OCI-LY3 (cell line): Measurements from ENCODE around the gene RPS29.

Experiments used
- H2AFZ ChIP-seq: fragments of 200-600, 300-600 bp; shearing (Covaris generic); 2 replicates; pipeline ENCODE4 v1.6.0; 2014; ENCODE audit warnings: antibody characterized with exemption, low read depth, low read length
- H3K27ac ChIP-seq: fragments of 200-600, 300-600 bp; sonication (generic); 2 replicates; pipeline ENCODE4 v1.5.1; 2014; ENCODE audit warnings: mild to moderate bottlenecking, low read length, moderate library complexity, mixed read lengths
- H3K27me3 ChIP-seq: fragments of 200-600, 300-600 bp; sonication (generic); 2 replicates; pipeline ENCODE4 v1.6.1; 2014; ENCODE audit warnings: low read depth, low read length, mixed read lengths
- H3K36me3 ChIP-seq: fragments of 200-600, 300-600 bp; sonication (generic); replicated peaks from 2 replicates; pipeline ENCODE3; 2014; ENCODE audit warnings: low read depth, low read length, mixed read lengths
- H3K4me1 ChIP-seq: fragments of 300-600, 200-600 bp; sonication (generic); 2 replicates; pipeline ENCODE4 v1.6.1; 2014; ENCODE audit warnings: low read length, mixed read lengths
- H3K4me2 ChIP-seq: fragments of 200-600, 300-600 bp; sonication (generic); 2 replicates; pipeline ENCODE4 v1.6.1; 2014; ENCODE audit warnings: low read length, mixed read lengths
- H3K4me3 ChIP-seq: fragments of 300-600, 200-600 bp; sonication (generic); 2 replicates; pipeline ENCODE4 v1.5.1; 2014; ENCODE audit warnings: antibody characterized with exemption, mild to moderate bottlenecking, low read length, moderate library complexity
- H3K79me2 ChIP-seq: fragments of 300-600, 200-600 bp; shearing (Covaris generic); 2 replicates; pipeline ENCODE4 v1.6.1; 2014; ENCODE audit warnings: mild to moderate bottlenecking, low read length, mixed read lengths
- H3K9ac ChIP-seq: fragments of 300-600, 200-600 bp; shearing (Covaris generic); 2 replicates; pipeline ENCODE4 v1.6.0; 2014; ENCODE audit warnings: mild to moderate bottlenecking, low read length, moderate library complexity
- H3K9me3 ChIP-seq: fragments of 200-600, 300-600 bp; shearing (Covaris generic); 2 replicates; pipeline ENCODE4 v1.6.1; 2014; ENCODE audit warnings: low read length, mixed read lengths; ENCODE audit not compliant: insufficient read depth
- H4K20me1 ChIP-seq: fragments of 200-600, 300-600 bp; sonication (generic); 2 replicates; pipeline ENCODE4 v1.6.1; 2016; ENCODE audit warnings: low read length, mixed read lengths; ENCODE audit not compliant: insufficient read depth
- CTCF ChIP-seq: fragments of 200-600, 300-600 bp; sonication (generic); IDR thresholded peaks from 2 replicates; pipeline ENCODE4 v1.5.1; 2014; ENCODE audit warnings: antibody characterized with exemption, low read length, low read depth
- EZH2phosphoT487 ChIP-seq: fragments of 200-600 bp; shearing (Covaris generic); IDR thresholded peaks from 2 replicates; pipeline ENCODE4 v1.6.1; 2018; ENCODE audit warnings: antibody characterized with exemption, mixed run types, low read depth

Gene RPS29

GRCh38 chr14:49566714-49567113, 19.5 kb downstream of the RPS29 start:
- H3K27ac ChIP-seq, result no peak overlapping the region
- no peaks in the 10 kb centered on the region for H3K27me3 ChIP-seq
- peaks cover 8% of the 10 kb centered on the region for H3K36me3 ChIP-seq
- no peak for TF ChIP-seq CTCF
- TF ChIP-seq EZH2phosphoT487, result no peak
- H3K9me3 ChIP-seq, result no peaks in the 10 kb centered on the region
- no peak overlapping the region for H3K4me2 ChIP-seq
- H3K4me3 ChIP-seq, result no peak overlapping the region
- H2AFZ ChIP-seq, result no peak overlapping the region
- no peak overlapping the region for H3K9ac ChIP-seq
- no peaks in the 10 kb centered on the region for H3K4me1 ChIP-seq
- H3K79me2 ChIP-seq, result no peaks in the 10 kb centered on the region
- no peaks in the 10 kb centered on the region for H4K20me1 ChIP-seq

- H3K36me3 ChIP-seq, result no peaks in the 10 kb centered on the region
- H3K4me1 ChIP-seq, result no peaks in the 10 kb centered on the region
- H4K20me1 ChIP-seq, result no peaks in the 10 kb centered on the region
- no peaks in the 10 kb centered on the region for H3K79me2 ChIP-seq
- no peaks in the 10 kb centered on the region for H3K27me3 ChIP-seq
- H3K4me3 ChIP-seq, result no peak overlapping the region
- H2AFZ ChIP-seq, result no peak overlapping the region
- H3K27ac ChIP-seq, result no peak overlapping the region
- TF ChIP-seq CTCF (no peak), EZH2phosphoT487 (no peak)
- H3K9ac ChIP-seq, result no peak overlapping the region
- no peak overlapping the region for H3K4me2 ChIP-seq
- no peaks in the 10 kb centered on the region for H3K9me3 ChIP-seq
These were observed 26.0 kb downstream of the RPS29 start for GRCh38 chr14:49559979-49560768.

- Histone ChIP-seq H3K4me2 (no peak overlapping the region), H3K4me1 (no peaks in the 10 kb centered on the region), H3K79me2 (no peaks in the 10 kb centered on the region), H3K27ac (no peak overlapping the region), H3K9me3 (no peaks in the 10 kb centered on the region), H3K27me3 (no peaks in the 10 kb centered on the region), H3K36me3 (no peaks in the 10 kb centered on the region), H4K20me1 (no peaks in the 10 kb centered on the region), H3K4me3 (no peak overlapping the region), H2AFZ (no peak overlapping the region), H3K9ac (no peak overlapping the region)
- TF ChIP-seq CTCF, result no peak
- TF ChIP-seq EZH2phosphoT487, result no peak
These were observed 32.3 kb downstream of the RPS29 start for GRCh38 chr14:49553892-49554291.

- Histone ChIP-seq H3K9me3 (no peaks in the 10 kb centered on the region), H3K27ac (no peak overlapping the region), H3K36me3 (no peaks in the 10 kb centered on the region), H3K27me3 (no peaks in the 10 kb centered on the region), H4K20me1 (no peaks in the 10 kb centered on the region), H3K79me2 (no peaks in the 10 kb centered on the region), H3K4me1 (no peaks in the 10 kb centered on the region), H2AFZ (no peak overlapping the region), H3K4me3 (no peak overlapping the region), H3K9ac (no peak overlapping the region), H3K4me2 (no peak overlapping the region)
- TF ChIP-seq EZH2phosphoT487 (no peak), CTCF (no peak)
These were observed 33.1 kb downstream of the RPS29 start for GRCh38 chr14:49553106-49553505.
